Liver (tissue), 3 donors: ENCODE data around the gene NFIB.

Source experiments
- EGR1 ChIP-seq, 2 donors: IDR thresholded peaks; 2 replicates each; pipeline ENCODE4 v1.6.1; 2016 to 2018; ENCODE audit warnings: antibody characterized with exemption in 2 of 2, low read depth in 2 of 2
- GABPA ChIP-seq, 2 donors: IDR thresholded peaks in 1 of 2; conservative IDR thresholded peaks in 1 of 2; 2 replicates each; pipeline ENCODE4 v1.6.1; 2016; ENCODE audit warnings: antibody characterized with exemption in 2 of 2, mild to moderate bottlenecking in 1 of 2, moderate library complexity in 1 of 2
- HNF4G ChIP-seq: IDR thresholded peaks from 2 replicates; pipeline ENCODE4 v1.6.1; 2016; ENCODE audit warnings: antibody characterized with exemption
- MAX ChIP-seq: IDR thresholded peaks from 2 replicates; pipeline ENCODE4 v1.6.1; 2016; ENCODE audit warnings: antibody characterized with exemption
- RXRA ChIP-seq, 2 donors: IDR thresholded peaks; 2 replicates each; pipeline ENCODE4 v1.6.1; 2017 to 2018; ENCODE audit warnings: antibody characterized with exemption in 2 of 2, mild to moderate bottlenecking in 1 of 2
- YY1 ChIP-seq: IDR thresholded peaks from 2 replicates; pipeline ENCODE4 v1.6.1; 2016; ENCODE audit warnings: antibody characterized with exemption, mild to moderate bottlenecking
- TF ChIP-seq, protein P1 (sequence below): fragments of 150-350 bp; IDR thresholded peaks from 2 replicates; pipeline ENCODE4 v1.5.1; 2017; ENCODE audit warnings: improper control_type of control experiment, low read depth, low read length; ENCODE audit not compliant: missing input control
- donor health status: healthy.
- donor health status: healthy.

DNA sequence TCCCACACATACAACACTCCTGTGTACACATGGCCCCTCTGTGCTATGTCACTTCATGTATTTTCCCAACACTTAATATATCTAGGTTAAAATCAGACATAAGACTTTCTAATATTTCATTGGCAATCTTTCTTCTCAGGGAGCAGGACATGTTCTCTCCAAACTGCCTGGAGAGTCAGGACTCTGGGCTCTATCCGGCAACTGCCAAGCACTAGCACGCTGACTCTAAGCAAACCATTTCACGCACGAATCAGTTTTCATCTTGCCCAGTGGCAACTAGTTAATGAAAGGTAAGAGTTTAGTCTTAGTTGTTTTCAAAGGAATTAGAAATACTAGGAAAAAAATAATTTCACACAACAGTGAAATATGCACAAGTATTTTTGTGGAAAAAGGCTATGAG lies 124.8 kb downstream of the NFIB start:
- TF ChIP-seq, protein P1, sequence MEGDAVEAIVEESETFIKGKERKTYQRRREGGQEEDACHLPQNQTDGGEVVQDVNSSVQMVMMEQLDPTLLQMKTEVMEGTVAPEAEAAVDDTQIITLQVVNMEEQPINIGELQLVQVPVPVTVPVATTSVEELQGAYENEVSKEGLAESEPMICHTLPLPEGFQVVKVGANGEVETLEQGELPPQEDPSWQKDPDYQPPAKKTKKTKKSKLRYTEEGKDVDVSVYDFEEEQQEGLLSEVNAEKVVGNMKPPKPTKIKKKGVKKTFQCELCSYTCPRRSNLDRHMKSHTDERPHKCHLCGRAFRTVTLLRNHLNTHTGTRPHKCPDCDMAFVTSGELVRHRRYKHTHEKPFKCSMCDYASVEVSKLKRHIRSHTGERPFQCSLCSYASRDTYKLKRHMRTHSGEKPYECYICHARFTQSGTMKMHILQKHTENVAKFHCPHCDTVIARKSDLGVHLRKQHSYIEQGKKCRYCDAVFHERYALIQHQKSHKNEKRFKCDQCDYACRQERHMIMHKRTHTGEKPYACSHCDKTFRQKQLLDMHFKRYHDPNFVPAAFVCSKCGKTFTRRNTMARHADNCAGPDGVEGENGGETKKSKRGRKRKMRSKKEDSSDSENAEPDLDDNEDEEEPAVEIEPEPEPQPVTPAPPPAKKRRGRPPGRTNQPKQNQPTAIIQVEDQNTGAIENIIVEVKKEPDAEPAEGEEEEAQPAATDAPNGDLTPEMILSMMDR = no peak
- TF ChIP-seq EGR1 (IDR thresholded peaks at IDR 0.05; ENCODE audit: low read depth in 2 of 2) = no peak
- no peak for TF ChIP-seq GABPA (IDR thresholded peaks at IDR 0.05 in 1 of 2, conservative IDR thresholded peaks at IDR 0.05 in 1 of 2)
- TF ChIP-seq HNF4G = no peak
- no peak for TF ChIP-seq MAX
- TF ChIP-seq RXRA (IDR thresholded peaks at IDR 0.05) = no peak
- TF ChIP-seq YY1 = no peak
